ENCODE results near the gene FANK1.
"Not testable (repeated sequence)": the region's sequence is repeated elsewhere in the genome, so short reads cannot be mapped to it uniquely, and the experiment has no call there.

The FANK1 gene

DNA sequence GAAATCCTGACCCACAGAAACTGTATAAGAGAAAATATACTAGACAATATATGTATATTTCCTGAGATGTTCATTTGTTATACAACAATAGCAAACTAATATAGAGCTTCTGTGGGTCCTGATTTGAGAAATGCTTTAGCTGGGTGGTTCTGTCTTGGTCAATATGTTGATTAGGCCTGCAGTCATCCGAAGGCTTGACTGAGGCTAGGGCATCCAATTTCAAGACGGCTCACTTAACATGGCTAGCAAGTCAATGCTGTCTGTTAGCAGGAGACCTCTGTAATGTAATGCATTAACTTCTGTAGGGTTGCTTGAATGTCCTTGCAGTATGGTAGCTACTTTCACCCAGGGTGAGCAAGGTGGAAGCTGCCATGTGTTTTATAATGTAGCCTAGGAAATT, 12.4 kb downstream of the FANK1 start:
- no CpG with 5 or more reads among the region's 2 CpGs for WGBS (ENCODE audit: extremely low coverage, insufficient coverage, insufficient read length)
- not testable (repeated sequence) for H3K4me2 ChIP-seq (ENCODE audit: low read length); H3K9ac ChIP-seq (ENCODE audit: low read length); H2BK120ac ChIP-seq (ENCODE audit: insufficient read depth, low read length, poor library complexity); H3K27ac ChIP-seq (ENCODE audit: low read depth, low read length); H3K18ac ChIP-seq (ENCODE audit: low read length); H3K79me1 ChIP-seq (ENCODE audit: low read length); H3K9me3 ChIP-seq (ENCODE audit: insufficient read depth, low read depth, low read length); H3K4me3 ChIP-seq (ENCODE audit: low read depth, low read length); H2BK12ac ChIP-seq (ENCODE audit: low read length); H4K12ac ChIP-seq (ENCODE audit: low read depth, low read length); H2AK5ac ChIP-seq (ENCODE audit: low read length); H3K4me1 ChIP-seq (ENCODE audit: control insufficient read depth in 1 of 2, insufficient read depth in 2 of 2, low read length in 2 of 2); H3K27me3 ChIP-seq (ENCODE audit: insufficient read depth, low read length); H3K14ac ChIP-seq (ENCODE audit: low read length); DNase-seq; H4K91ac ChIP-seq (ENCODE audit: low read depth, low read length); H2AFZ ChIP-seq (ENCODE audit: insufficient read depth, low read length, poor library complexity); H2BK5ac ChIP-seq (ENCODE audit: low read depth, low read length, poor library complexity); H4K8ac ChIP-seq (ENCODE audit: low read depth, low read length); H3K79me2 ChIP-seq (ENCODE audit: control insufficient read depth, insufficient read depth, low read length, poor library complexity); H3K23ac ChIP-seq (ENCODE audit: low read length); H3K36me3 ChIP-seq (ENCODE audit: control insufficient read depth in 1 of 2, insufficient read depth in 2 of 2, low read length in 2 of 2); H3K4ac ChIP-seq (ENCODE audit: low read depth, low read length)

DNA sequence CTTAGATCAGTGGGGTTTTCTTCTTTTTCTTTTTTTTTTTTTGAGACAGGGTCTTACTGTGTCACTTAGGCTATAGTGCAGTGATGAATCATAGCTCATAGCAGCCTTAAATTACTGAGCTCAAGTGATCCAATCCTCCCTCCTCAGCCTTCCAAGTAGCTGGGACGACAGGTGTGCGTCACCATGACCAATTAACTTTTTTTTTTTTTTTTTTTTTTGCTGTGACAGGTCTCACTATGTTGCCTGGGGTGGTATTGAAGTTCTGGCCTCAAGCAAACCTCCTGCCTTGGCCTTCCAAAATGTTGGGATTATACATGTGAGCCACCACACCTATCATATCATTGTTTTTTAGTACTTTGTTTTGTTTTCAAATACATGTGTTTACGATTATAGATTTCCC, 13.1 kb downstream of the FANK1 start:
- H3K14ac ChIP-seq (ENCODE audit: low read length); H3K4me3 ChIP-seq (ENCODE audit: low read depth, low read length); H4K8ac ChIP-seq (ENCODE audit: low read depth, low read length); H3K27me3 ChIP-seq (ENCODE audit: insufficient read depth, low read length); H3K9ac ChIP-seq (ENCODE audit: low read length); H2BK5ac ChIP-seq (ENCODE audit: low read depth, low read length, poor library complexity); H2BK120ac ChIP-seq (ENCODE audit: insufficient read depth, low read length, poor library complexity); H3K79me1 ChIP-seq (ENCODE audit: low read length); H3K79me2 ChIP-seq (ENCODE audit: control insufficient read depth, insufficient read depth, low read length, poor library complexity); H3K36me3 ChIP-seq (ENCODE audit: control insufficient read depth in 1 of 2, insufficient read depth in 2 of 2, low read length in 2 of 2); H3K23ac ChIP-seq (ENCODE audit: low read length); H3K18ac ChIP-seq (ENCODE audit: low read length); H3K4me2 ChIP-seq (ENCODE audit: low read length); H3K9me3 ChIP-seq (ENCODE audit: insufficient read depth, low read depth, low read length); H3K4me1 ChIP-seq (ENCODE audit: control insufficient read depth in 1 of 2, insufficient read depth in 2 of 2, low read length in 2 of 2); H3K4ac ChIP-seq (ENCODE audit: low read depth, low read length); H4K12ac ChIP-seq (ENCODE audit: low read depth, low read length); H2AK5ac ChIP-seq (ENCODE audit: low read length); H2AFZ ChIP-seq (ENCODE audit: insufficient read depth, low read length, poor library complexity); H4K91ac ChIP-seq (ENCODE audit: low read depth, low read length); H2BK12ac ChIP-seq (ENCODE audit: low read length); H3K27ac ChIP-seq (ENCODE audit: low read depth, low read length): not testable (repeated sequence)
- peak; percentile 50 to 69 for DNase-seq
- WGBS (ENCODE audit: extremely low coverage, insufficient coverage, insufficient read length): no CpG with 5 or more reads among the region's 3 CpGs

DNA sequence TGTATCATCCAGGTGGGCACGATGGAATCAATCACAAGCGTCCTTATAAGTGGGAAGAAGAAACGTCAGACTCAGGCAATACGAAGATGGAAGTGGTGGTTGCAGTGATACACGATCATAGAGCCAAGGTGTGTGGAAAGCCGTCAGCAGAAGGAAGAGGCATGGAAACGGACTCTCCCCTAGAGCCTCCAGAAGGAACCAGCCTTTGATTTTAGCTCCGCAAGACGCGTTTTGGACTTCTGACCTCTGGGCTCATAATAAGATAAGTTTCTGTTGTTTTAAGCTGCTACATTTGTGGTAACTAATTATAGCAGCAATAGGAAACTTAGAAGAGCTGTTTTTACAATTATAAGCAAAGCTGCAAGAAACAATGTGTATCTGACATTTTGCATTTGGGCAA, 14.8 kb downstream of the FANK1 start:
- Histone ChIP-seq H2AFZ (ENCODE audit: insufficient read depth, low read length, poor library complexity) (no peak overlapping the region), H3K18ac (ENCODE audit: low read length) (no peak overlapping the region), H2BK120ac (ENCODE audit: insufficient read depth, low read length, poor library complexity) (no peak overlapping the region), H4K8ac (ENCODE audit: low read depth, low read length) (no peak overlapping the region), H4K91ac (ENCODE audit: low read depth, low read length) (no peak overlapping the region), H2BK12ac (ENCODE audit: low read length) (no peak overlapping the region), H3K4ac (ENCODE audit: low read depth, low read length) (no peak overlapping the region), H3K4me1 (ENCODE audit: control insufficient read depth in 1 of 2, insufficient read depth in 2 of 2, low read length in 2 of 2) (peaks cover 5 to 7% of the 10 kb centered on the region in 2 experiments), H3K36me3 (ENCODE audit: control insufficient read depth in 1 of 2, insufficient read depth in 2 of 2, low read length in 2 of 2) (peaks cover 0 to 2% of the 10 kb centered on the region in 2 experiments), H2AK5ac (ENCODE audit: low read length) (no peak overlapping the region), H3K23ac (ENCODE audit: low read length) (no peak overlapping the region), H3K4me3 (ENCODE audit: low read depth, low read length) (no peak overlapping the region), H3K14ac (ENCODE audit: low read length) (no peak overlapping the region), H3K9ac (ENCODE audit: low read length) (no peak overlapping the region), H2BK5ac (ENCODE audit: low read depth, low read length, poor library complexity) (no peak overlapping the region), H3K9me3 (ENCODE audit: insufficient read depth, low read depth, low read length) (peaks cover 5% of the 10 kb centered on the region), H3K27me3 (ENCODE audit: insufficient read depth, low read length) (no peaks in the 10 kb centered on the region), H4K12ac (ENCODE audit: low read depth, low read length) (no peak overlapping the region), H3K27ac (ENCODE audit: low read depth, low read length) (no peak overlapping the region), H3K79me2 (ENCODE audit: control insufficient read depth, insufficient read depth, low read length, poor library complexity) (no peaks in the 10 kb centered on the region), H3K79me1 (ENCODE audit: low read length) (no peaks in the 10 kb centered on the region), H3K4me2 (ENCODE audit: low read length) (no peak overlapping the region)
- DNase-seq: no peak
- WGBS (ENCODE audit: extremely low coverage, insufficient coverage, insufficient read length): no CpG with 5 or more reads among the region's 10 CpGs

DNA sequence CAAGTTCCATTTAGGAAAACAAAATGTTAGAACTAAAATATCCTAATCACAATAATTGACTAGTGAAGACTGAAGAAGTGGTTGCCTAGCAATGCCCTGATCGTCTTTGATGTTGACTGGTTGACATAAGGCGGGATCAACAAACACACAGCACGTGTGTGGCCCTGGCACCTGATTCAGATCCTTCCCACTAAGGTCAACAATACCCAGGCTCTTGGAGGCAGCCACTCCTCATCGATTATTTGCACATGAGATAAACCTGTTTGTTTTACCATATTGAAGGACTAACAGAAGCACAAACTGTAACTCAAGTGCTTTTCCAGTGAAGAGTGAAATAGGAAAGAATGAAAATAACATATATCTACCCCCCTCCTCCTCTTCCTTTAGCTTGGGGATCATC, 15.6 kb downstream of the FANK1 start:
- H2BK5ac ChIP-seq (ENCODE audit: low read depth, low read length, poor library complexity): no peak overlapping the region
- no peak overlapping the region for H4K12ac ChIP-seq (ENCODE audit: low read depth, low read length)
- DNase-seq: no peak
- H3K4me2 ChIP-seq (ENCODE audit: low read length): no peak overlapping the region
- H2BK120ac ChIP-seq (ENCODE audit: insufficient read depth, low read length, poor library complexity): no peak overlapping the region
- no peak overlapping the region for H3K18ac ChIP-seq (ENCODE audit: low read length)
- H2AK5ac ChIP-seq (ENCODE audit: low read length): no peak overlapping the region
- no peak overlapping the region for H4K8ac ChIP-seq (ENCODE audit: low read depth, low read length)
- H2BK12ac ChIP-seq (ENCODE audit: low read length): no peak overlapping the region
- H3K27me3 ChIP-seq (ENCODE audit: insufficient read depth, low read length): no peaks in the 10 kb centered on the region
- peaks cover 6 to 8% of the 10 kb centered on the region in 2 experiments for H3K4me1 ChIP-seq (ENCODE audit: control insufficient read depth in 1 of 2, insufficient read depth in 2 of 2, low read length in 2 of 2)
- H3K14ac ChIP-seq (ENCODE audit: low read length): no peak overlapping the region
- WGBS (ENCODE audit: extremely low coverage, insufficient coverage, insufficient read length): no CpG with 5 or more reads among the region's 4 CpGs
- no peaks in the 10 kb centered on the region for H3K79me2 ChIP-seq (ENCODE audit: control insufficient read depth, insufficient read depth, low read length, poor library complexity)
- no peak overlapping the region for H3K9ac ChIP-seq (ENCODE audit: low read length)
- H3K79me1 ChIP-seq (ENCODE audit: low read length): no peaks in the 10 kb centered on the region
- no peak overlapping the region for H3K27ac ChIP-seq (ENCODE audit: low read depth, low read length)
- H3K9me3 ChIP-seq (ENCODE audit: insufficient read depth, low read depth, low read length): peaks cover 5% of the 10 kb centered on the region
- no peak overlapping the region for H3K4me3 ChIP-seq (ENCODE audit: low read depth, low read length)
- H2AFZ ChIP-seq (ENCODE audit: insufficient read depth, low read length, poor library complexity): no peak overlapping the region
- no peak overlapping the region for H3K4ac ChIP-seq (ENCODE audit: low read depth, low read length)
- H3K23ac ChIP-seq (ENCODE audit: low read length): no peak overlapping the region
- peaks cover 0 to 2% of the 10 kb centered on the region in 2 experiments for H3K36me3 ChIP-seq (ENCODE audit: control insufficient read depth in 1 of 2, insufficient read depth in 2 of 2, low read length in 2 of 2)
- no peak overlapping the region for H4K91ac ChIP-seq (ENCODE audit: low read depth, low read length)

Data from trophoblast cell (in vitro differentiated cells and primary cell).